GM12878 (cell line): ENCODE measurements around the gene FLOT1. TPM values are rescaled to one million over a fixed set of nuclear protein-coding genes. Genes with fewer than 3 reads are reported as not detected.
A peak's percentile ranks its signal among the peaks of the same experiment; 100 is the strongest.

Experiments
- ATAC-seq: fragments of 200-7000 bp; cut with Tn5 transposase; 3 replicates; pipeline ENCODE4 v1.9.1; 2020; ENCODE audit warnings: mild to moderate bottlenecking, moderate library complexity
- BruUV-seq: library from RNA; stranded (reverse); fragments of 400-500 nt; replicated peaks from 2 replicates; lab custom pipeline; 2021; lab: Mats Ljungman, UMichigan
- CTCF ChIA-PET: fragments of 300-600 bp; sonication (Branson Sonifier 250); formaldehyde crosslinking; extraction: SDS; loops from one replicate; lab custom pipeline; 2021; ENCODE audit warnings: inconsistent platforms; lab: Yijun Ruan, JAX
- POLR2A ChIA-PET: fragments of 350-600 bp; formaldehyde crosslinking; extraction: SDS; loops from one replicate; lab custom pipeline; 2021; ENCODE audit warnings: inconsistent platforms; lab: Charles Lee
- RAD21 ChIA-PET: fragments of 300-600 bp; sonication (Branson Sonifier 250); formaldehyde crosslinking; loops from one replicate; lab custom pipeline; 2023; ENCODE audit warnings: antibody characterized with exemption; ENCODE audit not compliant: unreplicated experiment; lab: Charles Lee
- SMC1A ChIA-PET: fragments of 300-600 bp; sonication (Branson Sonifier 250); formaldehyde crosslinking; loops from one replicate; lab custom pipeline; 2023; ENCODE audit not compliant: unreplicated experiment, uncharacterized antibody; lab: Charles Lee
- DNase-seq: peaks from one replicate; pipeline ENCODE4 v3.0.0-alpha.2; 2011; ENCODE audit warnings: low read depth, low spot score
- FAIRE-seq: peaks from 3 replicates; lab custom pipeline; 2011; peaks lifted over from hg19 to GRCh38; lab: Jason Lieb, UNC
- H2AFZ ChIP-seq: 2 replicates; pipeline ENCODE4 v1.6.0; 2011; ENCODE audit warnings: low read depth, low read length, control low read depth; ENCODE audit not compliant: control insufficient read depth
- H3K27ac ChIP-seq: 2 replicates; pipeline ENCODE4 v1.5.1; 2011; ENCODE audit warnings: control low read depth; ENCODE audit not compliant: control insufficient read depth, insufficient read depth
- H3K27me3 ChIP-seq, 2 experiments: replicated peaks in 1 of 2; 2 replicates each; pipeline versions ENCODE4 v1.6.0 to v1.6.1; 2011; ENCODE audit warnings: low read length in 1 of 2; ENCODE audit not compliant: control insufficient read depth in 2 of 2, insufficient read depth in 2 of 2
- H3K36me3 ChIP-seq, 2 experiments: 2 replicates each; pipeline ENCODE4 v1.5.1; 2011; ENCODE audit warnings: low read length in 1 of 2; ENCODE audit not compliant: control insufficient read depth in 2 of 2, insufficient read depth in 2 of 2
- H3K4me1 ChIP-seq: 2 replicates; pipeline ENCODE4 v1.6.1; 2011; ENCODE audit warnings: mild to moderate bottlenecking, low read length, moderate library complexity, mixed read lengths; ENCODE audit not compliant: control insufficient read depth, insufficient read depth
- H3K4me2 ChIP-seq: 2 replicates; pipeline ENCODE4 v1.6.0; 2011; ENCODE audit warnings: control low read depth; ENCODE audit not compliant: control insufficient read depth, insufficient read depth
- H3K4me3 ChIP-seq: fragments of 200-600 bp; sonication (generic); 2 replicates; pipeline ENCODE4 v1.5.1; 2016
- H3K79me2 ChIP-seq: 2 replicates; pipeline ENCODE4 v1.6.0; 2011; ENCODE audit warnings: low read length; ENCODE audit not compliant: control insufficient read depth, insufficient read depth
- H3K9ac ChIP-seq: 2 replicates; pipeline ENCODE4 v1.8.0; 2011; ENCODE audit warnings: low read length, control low read depth, mixed read lengths; ENCODE audit not compliant: control insufficient read depth, insufficient read depth
- H3K9me3 ChIP-seq: replicated peaks from 3 replicates; pipeline ENCODE4 v1.5.1; 2011; ENCODE audit warnings: mild to moderate bottlenecking, low read length; ENCODE audit not compliant: control insufficient read depth, insufficient read depth
- H4K20me1 ChIP-seq: 2 replicates; pipeline ENCODE4 v1.6.0; 2011; ENCODE audit not compliant: control insufficient read depth, insufficient read depth
- BACH1 ChIP-seq: fragments of 450-650 bp; IDR thresholded peaks from 2 replicates; pipeline ENCODE4 v1.6.1; 2017; ENCODE audit warnings: mild to moderate bottlenecking, borderline replicate concordance
- FOS ChIP-seq: IDR thresholded peaks from 3 replicates; pipeline ENCODE4 v1.6.1; 2011; ENCODE audit warnings: borderline replicate concordance; ENCODE audit not compliant: insufficient read length; ENCODE audit errors: extremely low read depth
- MLLT1 ChIP-seq: fragments of 450-650 bp; IDR thresholded peaks from 2 replicates; pipeline ENCODE4 v1.6.1; 2016; ENCODE audit warnings: mild to moderate bottlenecking
- POLR2AphosphoS2 ChIP-seq: IDR thresholded peaks from 2 replicates; pipeline ENCODE4 v1.6.1; 2011; ENCODE audit warnings: low read depth, mild to moderate bottlenecking, low read length, improper control_type of control experiment, moderate library complexity
- POLR2AphosphoS5 ChIP-seq: IDR thresholded peaks from 2 replicates; pipeline ENCODE4 v1.6.1; 2011; ENCODE audit warnings: mild to moderate bottlenecking, low read length, inconsistent platforms
- RCOR1 ChIP-seq: conservative IDR thresholded peaks from 2 replicates; pipeline ENCODE4 v1.6.1; 2012; ENCODE audit warnings: low read depth, low read length, improper control_type of control experiment
- SMAD5 ChIP-seq: IDR thresholded peaks from 2 replicates; pipeline ENCODE4 v1.6.1; 2016; ENCODE audit warnings: antibody characterized with exemption, low read depth
- WGBS: methylation state at CpG from one replicate; pipeline ENCODE4 v1.1.6; 2016; ENCODE audit warnings: low lambda C conversion rate; ENCODE audit not compliant: insufficient replicate concordance, insufficient coverage; ENCODE audit errors: missing lambda C conversion rate; 5-methylcytosine and 5-hydroxymethylcytosine counted together
- in situ Hi-C: fragments of 300-500 bp; cut with MboI; formaldehyde crosslinking; loops from 9 replicates; pipeline ENCODE4 v1.14.3; 2018; ENCODE audit warnings: mixed read lengths
- intact Hi-C: fragments of 100-400 bp; cut with micrococcal nuclease; formaldehyde crosslinking; loops from one replicate; pipeline ENCODE4 v1.14.2; 2022; ENCODE audit not compliant: unreplicated experiment
- polyA plus RNA-seq, 11 experiments: library from polyadenylated mRNA; depleted of rRNA in 4 of 11; unstranded in 6 of 11; stranded (reverse) in 5 of 11; fragments of >200 nt; fragmentation: Nextera tagmentation in 4 of 11; fragmentation: Illumina TruSeq in 1 of 11; extraction: Ambion mirVana in 4 of 11; extraction: Trizol in 1 of 11; gene quantifications; 1 replicate in 1 of 11; 2 replicates in 10 of 11; pipeline versions ENCODE4 v1.2.1 to v1.2.3, GENCODE V29; 2011 to 2016; ENCODE audit warnings: inconsistent platforms in 2 of 11, missing spikeins in 2 of 11, low read depth in 1 of 11
- total RNA-seq, 4 experiments: library from RNA; depleted of rRNA in 3 of 4; stranded (reverse); fragments of >200 nt in 3 of 4; fragmentation: Illumina TruSeq in 1 of 4; extraction: Trizol in 1 of 4; gene quantifications; 2 replicates each; pipeline versions ENCODE4 v1.2.1 to v1.2.3, GENCODE V29; 2013 to 2021
- TF ChIP-seq, protein P1 (sequence below): IDR thresholded peaks from 2 replicates; pipeline ENCODE4 v1.6.1; 2011; ENCODE audit warnings: borderline replicate concordance, low read depth, mild to moderate bottlenecking, moderate library complexity, low read length; ENCODE audit not compliant: insufficient read depth, poor library complexity, severe bottlenecking

FLOT1 gene
- total and polyA plus RNA-seq, 10 of the 15 experiments (the other 5 are each of a cell fraction or from before 2014, with no cell fraction given), result 12.3 to 153 (median 112) TPM

DNA sequence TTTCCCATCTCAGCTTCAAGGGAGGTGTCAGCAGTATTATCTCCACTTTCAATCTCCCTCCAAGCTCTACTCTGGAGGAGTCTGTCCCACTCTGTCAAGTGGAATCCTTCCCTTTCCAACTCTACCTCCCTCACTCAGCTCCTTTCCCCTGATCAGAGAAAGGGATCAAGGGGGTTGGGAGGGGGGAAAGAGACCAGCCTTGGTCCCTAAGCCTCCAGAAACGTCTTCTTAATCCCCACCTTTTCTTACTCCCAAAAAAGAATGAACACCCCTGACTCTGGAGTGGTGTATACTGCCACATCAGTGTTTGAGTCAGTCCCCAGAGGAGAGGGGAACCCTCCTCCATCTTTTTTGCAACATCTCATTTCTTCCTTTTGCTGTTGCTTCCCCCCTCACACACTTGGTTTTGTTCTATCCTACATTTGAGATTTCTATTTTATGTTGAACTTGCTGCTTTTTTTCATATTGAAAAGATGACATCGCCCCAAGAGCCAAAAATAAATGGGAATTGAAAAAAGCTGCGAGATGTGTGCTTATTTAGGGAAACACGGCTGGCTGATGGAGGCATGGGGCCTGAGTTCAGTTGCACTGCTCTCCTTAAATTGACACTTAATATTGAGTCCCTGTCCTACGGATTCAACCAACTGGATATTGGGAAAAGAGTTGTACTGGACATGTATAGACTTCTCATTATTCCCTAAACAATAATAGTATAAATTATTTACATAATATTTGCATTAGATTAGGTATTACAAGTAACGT lies 17.4 kb downstream of the FLOT1 start:
- Histone ChIP-seq H4K20me1 (peaks cover 10% of the 10 kb centered on the region), H3K4me3 (peak overlapping the region; percentile 43; the same call in 1 of the 2 replicates), H3K9ac (no peak overlapping the region), H3K79me2 (peaks cover 53% of the 10 kb centered on the region)
- in situ Hi-C loops, result no loop called here
- 13% methylated on average over 6 of the region's 6 CpGs for WGBS
- TF ChIP-seq POLR2AphosphoS2, result peak; percentile 70; the same call in 1 of the 2 replicates
- 0 out of 2 replicates have a peak, but pooled peaks have one; percentile 53 for TF ChIP-seq BACH1
- no peak for TF ChIP-seq MLLT1
- TF ChIP-seq FOS, result no peak
- peak; percentile 37; the same call in 1 of the 2 replicates for TF ChIP-seq SMAD5
- no peak for TF ChIP-seq RCOR1
- TF ChIP-seq, protein P1, sequence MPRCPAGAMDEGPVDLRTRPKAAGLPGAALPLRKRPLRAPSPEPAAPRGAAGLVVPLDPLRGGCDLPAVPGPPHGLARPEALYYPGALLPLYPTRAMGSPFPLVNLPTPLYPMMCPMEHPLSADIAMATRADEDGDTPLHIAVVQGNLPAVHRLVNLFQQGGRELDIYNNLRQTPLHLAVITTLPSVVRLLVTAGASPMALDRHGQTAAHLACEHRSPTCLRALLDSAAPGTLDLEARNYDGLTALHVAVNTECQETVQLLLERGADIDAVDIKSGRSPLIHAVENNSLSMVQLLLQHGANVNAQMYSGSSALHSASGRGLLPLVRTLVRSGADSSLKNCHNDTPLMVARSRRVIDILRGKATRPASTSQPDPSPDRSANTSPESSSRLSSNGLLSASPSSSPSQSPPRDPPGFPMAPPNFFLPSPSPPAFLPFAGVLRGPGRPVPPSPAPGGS, result peak; percentile 14
- TF ChIP-seq POLR2AphosphoS5, result peak; percentile 50; the same call in 1 of the 2 replicates
- TF ChIP-seq, all 136 proteins: peak for 5
- H3K9me3 ChIP-seq, result no peaks in the 10 kb centered on the region
- H2AFZ ChIP-seq, result no peak overlapping the region
- 0 out of 2 replicates have a peak overlapping the region, but pooled peaks have one; percentile 0 for H3K4me2 ChIP-seq
- ATAC-seq (no peak), DNase-seq (no peak), FAIRE-seq (no peak)
- no peaks in the 10 kb centered on the region for H3K27me3 ChIP-seq
- H3K4me1 ChIP-seq, result peaks cover 12% of the 10 kb centered on the region
- no peak overlapping the region for H3K27ac ChIP-seq
- H3K36me3 ChIP-seq, result peaks cover 28% of the 10 kb centered on the region in 2 experiments
- no TSS peak for BruUV-seq
- intact Hi-C loops, result loop anchor here (5.0 kb wide), 1 partner anchor 362 kb away; no protein-coding TSS in a partner anchor
- ChIA-PET SMC1A (interaction anchor here (0.6 to 17.7 kb wide), 5 partner anchors 11 to 98 kb away, joined by 3 to 265 read pairs (median 6); partner anchors contain the start of gene DHX16), POLR2A (interaction anchor here (0.6 to 11.6 kb wide), 2 partner anchors 44 to 90 kb away, joined by 4 to 200 read pairs; no protein-coding TSS in a partner anchor), RAD21 (interaction anchor here (0.9 to 11.2 kb wide), 5 partner anchors 11 to 189 kb away, joined by 3 to 209 read pairs (median 10); partner anchors contain the start of gene VARS2), CTCF (interaction anchor here (2.2 to 22.7 kb wide), 3 partner anchors 10 to 44 kb away, joined by 5 to 487 read pairs (median 64); partner anchors contain the start of gene NRM)
